Measurements from ENCODE around the gene ATF7.

- TF ChIP-seq GATA2 (IDR thresholded peaks at IDR 0.05; ENCODE audit: low read depth, low read length) (no peak), GATA3 (IDR thresholded peaks at IDR 0.05; ENCODE audit: low read depth, low read length) (no peak)
Measured at GRCh38 chr12:53652366-53652765, 26.2 kb upstream of the ATF7 start.

All from SH-SY5Y (cell line).